ENCODE measurements around the gene ZNF319.

Gene ZNF319

GRCh38 chr16:57998992-57999365 is 1.5 kb downstream of the ZNF319 start:
- TF ChIP-seq CTCF (conservative IDR thresholded peaks at IDR 0.05): no peak
- TF ChIP-seq ZFX (IDR thresholded peaks at IDR 0.05): no peak
- H3K27ac ChIP-seq: no peak overlapping the region

DNA sequence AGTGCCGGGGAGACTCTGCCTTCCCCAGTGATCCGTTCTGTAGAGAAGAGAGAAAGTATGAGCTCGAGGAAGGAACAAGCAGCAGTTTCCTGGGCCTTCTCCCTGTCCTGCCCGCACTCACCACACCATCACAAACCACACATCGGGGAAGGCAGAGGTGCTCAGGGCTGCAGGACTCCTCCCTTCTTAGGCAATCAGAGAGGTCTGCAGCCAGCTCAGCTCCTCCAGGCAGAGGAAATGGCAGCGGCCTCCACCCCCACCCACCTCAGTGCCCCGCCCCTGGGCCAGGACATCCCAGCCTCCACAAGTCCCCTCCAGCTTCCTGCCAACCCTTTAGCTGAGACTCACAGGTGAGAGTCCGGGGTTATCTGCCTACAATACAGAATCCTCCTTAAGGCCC is 2.0 kb downstream of the ZNF319 start:
- no peak overlapping the region for H3K27ac ChIP-seq

GRCh38 chr16:57997528-57998265 is 2.8 kb downstream of the ZNF319 start:
- TF ChIP-seq ZFX (IDR thresholded peaks at IDR 0.05) (no peak), CTCF (conservative IDR thresholded peaks at IDR 0.05) (no peak)
- H3K27ac ChIP-seq: no peak overlapping the region

More for the DNA sequence above, 2.0 kb downstream of the ZNF319 start:
- no peak for TF ChIP-seq CTCF (conservative IDR thresholded peaks at IDR 0.05)

DNA sequence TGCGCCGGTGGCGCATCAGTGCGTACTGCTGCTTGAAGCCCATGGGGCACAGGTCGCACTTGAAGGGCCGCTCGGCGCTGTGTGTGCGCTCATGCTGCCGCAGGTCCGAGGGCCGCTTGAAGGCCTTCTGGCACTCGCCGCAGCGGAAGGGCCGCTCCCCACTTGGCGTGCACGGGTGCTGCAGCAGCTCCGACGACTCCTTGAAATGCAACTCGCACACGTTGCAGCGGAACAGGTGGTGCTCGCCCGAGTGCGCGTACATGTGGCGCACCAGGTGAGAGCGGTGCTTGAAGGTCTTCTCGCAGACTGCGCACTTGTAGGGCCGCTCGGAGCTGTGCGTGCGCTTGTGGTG is 3.3 kb downstream of the ZNF319 start:
- TF ChIP-seq CTCF (conservative IDR thresholded peaks at IDR 0.05): no peak
- TF ChIP-seq ZFX (IDR thresholded peaks at IDR 0.05): no peak
- H3K27ac ChIP-seq: no peak overlapping the region

GRCh38 chr16:57996406-57997175 is 3.9 kb downstream of the ZNF319 start:
- TF ChIP-seq CTCF (conservative IDR thresholded peaks at IDR 0.05) (no peak), ZFX (IDR thresholded peaks at IDR 0.05) (no peak)
- no peak overlapping the region for H3K27ac ChIP-seq

DNA sequence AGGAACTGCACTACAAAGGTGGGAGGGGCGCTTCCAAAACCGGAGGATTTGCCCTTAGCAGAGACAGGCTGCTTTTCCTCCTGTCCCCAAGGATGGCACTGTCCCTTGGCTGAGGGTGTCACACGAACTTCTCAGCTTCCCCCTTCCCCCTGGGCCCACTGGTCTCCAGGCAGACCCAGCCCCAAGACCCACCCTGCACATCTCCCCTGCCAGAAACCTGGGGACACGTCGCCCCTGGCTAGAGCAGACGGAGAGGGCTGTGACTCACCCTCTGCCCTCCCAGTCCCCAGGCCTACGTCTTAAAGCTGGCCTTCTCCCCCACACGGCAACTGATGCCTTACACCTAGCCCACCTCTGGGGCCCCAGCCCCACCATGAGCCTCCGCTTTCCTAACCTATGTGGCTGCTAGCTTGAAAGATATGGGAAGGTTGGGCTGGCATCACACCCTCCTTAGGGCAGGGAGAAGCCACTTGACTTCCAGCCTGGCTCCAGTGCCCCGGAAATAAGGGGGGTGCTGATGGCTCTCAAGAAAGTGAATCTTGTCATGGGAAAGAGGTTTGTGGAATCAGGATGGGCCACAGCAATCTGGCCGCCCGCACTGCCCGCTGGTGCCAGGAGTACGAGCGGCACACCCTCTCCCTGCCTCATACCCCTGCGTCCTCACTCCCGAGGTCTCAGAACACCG is 4.6 kb downstream of the ZNF319 start:
- TF ChIP-seq CTCF (conservative IDR thresholded peaks at IDR 0.05) (no peak), ZFX (IDR thresholded peaks at IDR 0.05) (no peak)
- no peak overlapping the region for H3K27ac ChIP-seq

DNA sequence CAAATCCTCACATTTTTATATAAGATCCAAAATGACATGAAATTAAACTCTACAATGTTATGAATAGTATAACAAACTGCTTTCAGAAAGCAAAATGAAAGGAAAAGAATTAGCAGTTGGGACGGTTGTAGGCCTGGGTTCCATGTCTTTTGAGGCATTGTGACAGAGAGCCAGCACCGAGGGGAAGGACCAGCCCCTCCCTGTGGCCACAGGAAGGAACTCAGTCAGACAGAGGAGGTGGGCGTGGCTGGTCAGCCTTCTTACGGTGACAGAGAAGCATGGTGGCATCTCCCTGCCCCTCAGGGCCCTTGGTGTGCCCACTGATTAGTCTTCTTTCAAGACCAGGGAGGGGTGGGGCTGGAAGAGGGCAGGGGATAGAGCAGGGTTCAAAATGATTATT is 5.7 kb downstream of the ZNF319 start:
- no peak overlapping the region for H3K27ac ChIP-seq
- TF ChIP-seq CTCF (conservative IDR thresholded peaks at IDR 0.05) (no peak; the same call in 1 of the 2 replicates), ZFX (IDR thresholded peaks at IDR 0.05) (no peak)
